ENCODE results near the gene GNPTG. TPM values are rescaled to one million over a fixed set of nuclear protein-coding genes. Genes with fewer than 3 reads are reported as not detected.

The GNPTG gene
- total RNA-seq, 1 donor from 2014 or later, result 104 TPM

- no peak for DNase-seq (ENCODE audit: low read depth)
- H3K27me3 ChIP-seq (ENCODE audit: control insufficient read depth, insufficient read depth, low read length), result no peaks in the 10 kb centered on the region
- TF ChIP-seq CTCF (IDR thresholded peaks at IDR 0.05; ENCODE audit: insufficient read depth, low read length, poor library complexity, severe bottlenecking), result no peak
- peak overlapping the region; percentile 68 for H3K4me3 ChIP-seq (ENCODE audit: low read depth, low read length)
- H3K36me3 ChIP-seq (ENCODE audit: control insufficient read depth, insufficient read depth, low read length), result no peaks in the 10 kb centered on the region
These were observed 1.0 kb upstream of the GNPTG start for GRCh38 chr16:1350691-1351090.

- H3K36me3 ChIP-seq (ENCODE audit: control insufficient read depth, insufficient read depth, low read length), result no peaks in the 10 kb centered on the region
- TF ChIP-seq CTCF (IDR thresholded peaks at IDR 0.05; ENCODE audit: insufficient read depth, low read length, poor library complexity, severe bottlenecking), result no peak
- DNase-seq (ENCODE audit: low read depth), result no peak
- no peaks in the 10 kb centered on the region for H3K27me3 ChIP-seq (ENCODE audit: control insufficient read depth, insufficient read depth, low read length)
- H3K4me3 ChIP-seq (ENCODE audit: low read depth, low read length), result peak overlapping the region; percentile 68
These were observed 533 bp upstream of the GNPTG start for GRCh38 chr16:1351215-1351581.

DNA sequence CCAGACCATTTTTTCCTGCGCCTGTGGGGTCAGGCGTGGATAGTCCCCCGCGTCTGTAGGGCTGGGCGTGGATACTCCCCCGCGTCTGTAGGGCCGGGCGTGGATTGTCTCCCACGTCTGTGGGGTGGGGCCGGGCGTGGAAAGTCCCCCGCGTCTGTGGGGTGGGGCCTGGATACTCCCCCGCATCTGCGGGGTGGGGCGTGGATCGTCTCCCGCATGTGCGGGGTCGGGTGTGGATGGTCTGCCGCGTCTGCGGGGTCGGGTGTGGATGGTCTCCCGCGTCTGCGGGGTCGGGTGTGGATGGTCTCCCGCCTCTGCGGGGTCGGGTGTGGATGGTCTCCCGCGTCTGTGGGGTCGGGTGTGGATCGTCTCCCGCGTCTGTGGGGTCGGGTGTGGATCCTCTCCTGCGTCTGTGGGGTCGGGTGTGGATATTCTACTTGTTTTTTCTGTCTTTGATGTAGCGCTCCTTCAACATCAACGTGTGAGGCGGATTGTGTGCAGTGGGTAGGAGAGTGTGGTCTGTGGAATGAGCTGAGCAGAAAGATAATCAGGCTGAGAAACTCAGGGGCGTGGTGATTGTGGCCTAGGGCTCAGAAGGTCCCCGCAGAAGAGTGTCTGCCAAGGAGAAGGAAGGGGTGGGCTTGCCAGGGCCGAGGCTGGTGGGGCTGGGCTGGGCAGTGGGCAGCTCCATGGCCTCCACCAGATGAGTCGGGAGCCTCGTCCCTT lies 3.2 kb downstream of the GNPTG start:
- no peaks in the 10 kb centered on the region for H3K36me3 ChIP-seq (ENCODE audit: control insufficient read depth, insufficient read depth, low read length)
- H3K27me3 ChIP-seq (ENCODE audit: control insufficient read depth, insufficient read depth, low read length), result no peaks in the 10 kb centered on the region
- no peak for TF ChIP-seq CTCF (IDR thresholded peaks at IDR 0.05; ENCODE audit: insufficient read depth, low read length, poor library complexity, severe bottlenecking)
- no peak for DNase-seq (ENCODE audit: low read depth)
- H3K4me3 ChIP-seq (ENCODE audit: low read depth, low read length), result no peak overlapping the region

- Histone ChIP-seq H3K27me3 (ENCODE audit: control insufficient read depth, insufficient read depth, low read length) (no peaks in the 10 kb centered on the region), H3K4me3 (ENCODE audit: low read depth, low read length) (no peak overlapping the region), H3K36me3 (ENCODE audit: control insufficient read depth, insufficient read depth, low read length) (no peaks in the 10 kb centered on the region)
- no peak for DNase-seq (ENCODE audit: low read depth)
- TF ChIP-seq CTCF (IDR thresholded peaks at IDR 0.05; ENCODE audit: insufficient read depth, low read length, poor library complexity, severe bottlenecking), result no peak
These were observed 3.9 kb downstream of the GNPTG start for GRCh38 chr16:1355591-1355990.

DNA sequence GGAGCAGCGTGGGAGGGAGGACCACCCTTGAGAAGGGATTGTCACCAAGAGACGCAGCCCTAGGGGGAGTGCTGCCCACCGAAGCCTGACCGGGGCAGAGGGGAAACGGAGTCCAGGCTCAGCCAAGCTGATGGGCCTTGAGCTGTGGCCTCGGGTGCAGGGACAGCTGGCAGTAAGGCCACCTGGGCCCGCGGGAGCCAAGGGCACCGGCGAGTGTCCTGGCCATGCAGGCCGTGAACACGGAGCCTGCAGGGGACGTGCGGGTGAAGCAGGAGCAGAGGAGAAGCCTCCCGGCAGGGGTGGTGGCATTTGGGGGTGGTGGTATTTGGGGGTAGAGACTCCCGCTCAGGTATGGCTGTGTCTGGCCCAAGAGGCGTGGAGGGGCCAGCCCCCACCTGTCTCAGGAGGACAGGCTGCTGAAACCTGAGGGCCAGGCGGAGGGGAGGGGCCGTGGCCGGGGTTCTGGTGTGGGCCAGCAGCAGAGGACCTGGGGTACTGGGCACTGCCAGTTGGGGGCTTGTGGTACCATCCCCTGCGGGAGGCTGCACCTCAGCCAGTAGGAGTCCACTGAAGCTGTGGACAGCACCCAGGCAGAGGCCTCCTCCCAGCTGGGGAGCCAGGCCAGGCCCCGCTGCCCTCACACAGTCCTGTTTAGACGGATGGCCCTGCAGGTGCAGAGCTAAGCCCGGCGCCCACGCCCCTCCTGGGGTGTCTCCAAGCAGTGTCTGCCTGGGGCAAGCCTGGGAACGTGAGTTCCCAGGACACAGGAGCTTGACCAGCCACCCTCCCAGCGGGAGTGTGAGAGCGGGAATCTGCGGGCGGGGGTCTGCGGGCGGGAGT lies 4.5 kb downstream of the GNPTG start:
- DNase-seq (ENCODE audit: low read depth), result no peak
- H3K36me3 ChIP-seq (ENCODE audit: control insufficient read depth, insufficient read depth, low read length), result no peaks in the 10 kb centered on the region
- H3K27me3 ChIP-seq (ENCODE audit: control insufficient read depth, insufficient read depth, low read length), result no peaks in the 10 kb centered on the region
- TF ChIP-seq CTCF (IDR thresholded peaks at IDR 0.05; ENCODE audit: insufficient read depth, low read length, poor library complexity, severe bottlenecking), result no peak
- no peak overlapping the region for H3K4me3 ChIP-seq (ENCODE audit: low read depth, low read length)
